HG02623 (cell line): Measurements from ENCODE around the gene CPSF4L.

Experiments
- ATAC-seq: cut with Tn5 transposase; IDR thresholded peaks from one replicate; pipeline ENCODE4 v1.9.1; 2021; ENCODE audit warnings: moderate library complexity; ENCODE audit not compliant: unreplicated experiment

Gene CPSF4L

GRCh38 chr17:73237714-73238113, 24.0 kb downstream of the CPSF4L start:
- no peak for ATAC-seq

- no peak for ATAC-seq
Observed at GRCh38 chr17:73234736-73235135, 26.9 kb downstream of the CPSF4L start.

GRCh38 chr17:73232587-73233373, 28.9 kb downstream of the CPSF4L start:
- ATAC-seq: peak; percentile 13

- peak; percentile 77 for ATAC-seq
Observed at GRCh38 chr17:73231841-73232586, 29.7 kb downstream of the CPSF4L start.

GRCh38 chr17:73231395-73231794, 30.3 kb downstream of the CPSF4L start:
- ATAC-seq: no peak

- ATAC-seq: no peak
Observed at GRCh38 chr17:73230088-73230487, 31.6 kb downstream of the CPSF4L start.

GRCh38 chr17:73228748-73229236, 32.9 kb downstream of the CPSF4L start:
- ATAC-seq: no peak

- ATAC-seq: no peak
Observed at GRCh38 chr17:73227944-73228343, 33.7 kb downstream of the CPSF4L start.

- no peak for ATAC-seq
Observed at GRCh38 chr17:73227379-73227778, 34.3 kb downstream of the CPSF4L start.

GRCh38 chr17:73226556-73227172, 35.0 kb downstream of the CPSF4L start:
- ATAC-seq: no peak

- no peak for ATAC-seq
Observed at GRCh38 chr17:73224663-73225305, 36.9 kb downstream of the CPSF4L start.

- no peak for ATAC-seq
Observed at GRCh38 chr17:73224237-73224636, 37.4 kb downstream of the CPSF4L start.

- no peak for ATAC-seq
Observed at GRCh38 chr17:73223626-73224230, 38.0 kb downstream of the CPSF4L start.

GRCh38 chr17:73215447-73215846, 46.2 kb downstream of the CPSF4L start:
- ATAC-seq: no peak

GRCh38 chr17:73214851-73215250, 46.8 kb downstream of the CPSF4L start:
- ATAC-seq: no peak

- ATAC-seq: no peak
Observed at GRCh38 chr17:73214008-73214407, 47.7 kb downstream of the CPSF4L start.

GRCh38 chr17:73211745-73212144, 49.9 kb downstream of the CPSF4L start:
- no peak for ATAC-seq

- no peak for ATAC-seq
Observed at GRCh38 chr17:73210002-73210678, 51.5 kb downstream of the CPSF4L start.

- ATAC-seq: no peak
Observed at GRCh38 chr17:73209436-73209835, 52.2 kb downstream of the CPSF4L start.

- no peak for ATAC-seq
Observed at GRCh38 chr17:73208139-73208827, 53.4 kb downstream of the CPSF4L start.
